GM18873 (cell line): ENCODE results near the gene FOXB2.

Experiments
- ATAC-seq: cut with Tn5 transposase; IDR thresholded peaks from one replicate; pipeline ENCODE4 v1.9.1; 2021; ENCODE audit warnings: mild to moderate bottlenecking, moderate library complexity, moderate number of reproducible peaks; ENCODE audit not compliant: unreplicated experiment, low FRiP score

Gene FOXB2

DNA sequence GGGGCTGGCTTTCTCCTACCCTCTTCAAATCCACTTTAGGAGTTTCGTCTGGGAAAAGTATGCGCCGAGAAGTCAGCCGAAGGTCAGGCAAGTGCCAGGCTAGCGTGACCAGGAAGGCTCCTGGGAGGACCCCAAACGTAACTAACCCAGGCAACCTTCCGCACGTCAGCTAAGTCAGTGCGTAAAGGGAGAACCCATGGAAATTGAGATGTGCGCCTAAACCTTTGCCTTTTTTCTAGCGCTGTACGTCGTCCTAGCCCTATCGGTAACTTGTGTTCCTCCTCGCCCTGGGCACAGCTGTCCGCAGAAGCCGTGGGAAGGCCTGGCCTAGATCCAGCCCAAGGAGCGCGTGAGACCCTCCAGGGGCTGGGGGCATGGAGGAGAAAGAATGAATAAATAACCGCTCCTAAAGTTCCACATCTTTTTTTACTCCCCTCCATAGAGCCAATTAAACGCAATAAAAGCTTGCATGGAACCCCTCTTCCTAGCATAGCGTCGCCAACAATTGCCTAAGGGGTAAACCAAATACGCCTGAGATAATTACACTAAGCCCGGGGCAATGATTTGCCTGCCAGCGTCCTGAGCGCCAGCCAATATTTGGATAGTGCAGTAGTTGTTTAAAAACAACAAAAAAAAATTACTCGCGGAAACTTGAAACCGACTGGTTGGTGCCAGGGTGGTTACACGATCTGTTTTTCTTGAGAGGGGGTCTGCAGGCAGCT is 4.0 kb upstream of the FOXB2 start:
- ATAC-seq, result no peak

DNA sequence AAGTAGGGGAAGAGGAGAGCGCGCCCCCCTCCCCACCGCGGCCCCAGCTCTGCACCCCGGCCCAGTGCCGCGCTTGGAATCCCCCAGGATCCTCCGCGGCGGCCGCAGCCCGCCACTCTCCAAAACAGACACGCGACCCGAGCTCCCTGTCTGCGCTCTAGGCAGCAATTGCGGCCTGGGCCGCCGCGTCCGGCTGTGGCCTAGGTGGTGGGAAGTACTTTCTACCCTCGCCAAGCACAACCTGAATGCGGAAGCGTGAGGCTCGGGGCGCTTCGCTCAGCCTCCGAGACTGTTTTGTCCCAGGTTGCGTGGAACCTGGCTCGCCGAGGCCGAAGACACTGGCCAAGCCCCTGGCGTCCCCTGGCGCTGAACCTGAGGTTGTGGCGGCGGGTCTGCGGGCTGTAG is 3.3 kb upstream of the FOXB2 start:
- ATAC-seq, result no peak

GRCh38 chr9:77016526-77017504 is 2.6 kb upstream of the FOXB2 start:
- no peak for ATAC-seq

GRCh38 chr9:77017505-77017894 is 2.0 kb upstream of the FOXB2 start:
- ATAC-seq, result no peak

DNA sequence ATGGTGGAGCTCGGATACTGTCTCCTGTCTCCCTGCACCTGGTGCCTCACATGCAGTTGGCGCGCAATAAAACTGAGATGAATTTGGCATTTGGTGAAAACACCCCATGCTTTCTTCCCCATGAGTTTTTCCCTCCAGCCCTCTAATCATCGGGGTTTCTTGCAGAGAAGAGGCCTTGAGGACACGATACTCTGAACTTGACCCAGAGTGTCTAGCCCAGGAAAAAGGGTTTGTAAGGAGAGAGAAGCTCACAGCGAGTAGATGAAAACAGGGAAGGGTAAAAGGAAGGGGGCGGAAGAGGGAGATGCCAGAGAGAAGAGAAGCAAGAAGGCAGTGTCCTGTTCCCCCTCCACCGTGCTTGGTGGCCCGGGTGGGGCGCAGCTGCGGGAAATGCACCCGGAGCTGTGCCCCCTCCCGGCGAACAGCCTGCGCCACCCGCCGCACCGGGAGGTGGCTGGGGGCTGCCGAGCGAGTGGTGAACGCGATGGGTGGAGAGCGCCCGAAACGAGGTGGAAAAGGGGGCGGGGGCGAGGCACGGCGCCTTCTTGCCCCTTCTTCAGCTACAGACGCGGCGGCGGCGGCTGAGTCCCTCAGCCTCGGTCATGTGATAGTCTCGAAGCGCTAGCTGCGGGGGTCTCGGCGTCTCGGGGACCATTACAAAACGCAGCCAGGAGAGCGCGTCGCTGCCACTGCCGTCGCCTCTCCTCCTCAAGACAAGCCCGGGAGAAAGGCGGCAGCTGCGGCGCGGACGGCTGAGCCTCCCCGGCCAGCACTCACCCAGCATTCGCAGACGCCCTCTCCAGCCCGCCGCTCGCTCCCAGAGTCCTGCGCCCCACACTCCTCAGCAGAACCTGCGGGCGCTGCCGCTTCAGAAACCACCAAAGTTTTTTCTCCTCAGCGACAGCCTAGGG is 1.1 kb upstream of the FOXB2 start:
- no peak for ATAC-seq

DNA sequence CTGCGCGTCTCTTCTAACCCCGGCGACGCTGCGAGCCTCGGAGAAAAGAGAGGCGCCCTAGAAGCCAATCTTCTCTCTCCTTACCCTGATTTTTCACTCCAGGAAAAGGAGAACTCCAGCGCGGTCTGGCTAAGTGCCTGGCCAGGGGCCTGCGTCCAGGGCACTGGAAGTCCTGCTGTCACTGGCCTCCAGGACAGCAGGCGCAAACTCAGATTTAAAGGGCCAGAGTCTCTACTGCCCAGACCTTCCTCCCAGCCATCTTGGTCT is 553 bp upstream of the FOXB2 start:
- no peak for ATAC-seq

- no peak for ATAC-seq
Measured at GRCh38 chr9:77019926-77020412, 514 bp downstream of the FOXB2 start.

- ATAC-seq, result no peak
Measured at GRCh38 chr9:77020413-77021290, 1.2 kb downstream of the FOXB2 start.

DNA sequence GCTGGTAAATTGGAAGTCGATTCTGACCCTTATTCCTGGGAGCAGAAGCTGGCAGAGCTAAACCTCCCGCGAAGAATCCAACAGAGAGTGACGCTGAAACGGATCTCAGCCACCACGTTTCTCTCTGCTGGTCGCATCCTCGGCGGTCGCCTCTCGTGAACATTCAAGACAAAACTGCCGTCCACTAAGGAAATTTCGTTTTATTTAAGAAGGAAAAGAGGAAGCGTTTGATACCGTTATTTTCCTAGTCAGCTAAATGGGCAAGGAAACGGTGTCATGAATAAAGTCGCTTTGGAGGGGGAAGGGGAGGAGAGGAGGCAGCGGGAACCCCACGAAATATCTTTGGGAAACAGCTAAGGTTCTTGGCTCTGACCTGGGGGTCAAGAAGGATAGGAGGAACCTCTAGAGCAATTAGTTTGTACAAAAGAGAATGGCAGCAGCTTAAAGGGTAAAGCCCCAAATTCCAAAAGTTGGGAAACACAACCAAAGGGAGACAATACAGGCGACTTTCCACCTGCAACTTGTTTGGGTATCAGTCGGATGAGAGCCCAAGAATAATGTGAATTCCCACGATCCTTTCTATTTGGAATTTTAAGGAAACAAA is 1.9 kb downstream of the FOXB2 start:
- no peak for ATAC-seq

GRCh38 chr9:77021922-77022782 is 2.7 kb downstream of the FOXB2 start:
- ATAC-seq, result no peak

- no peak for ATAC-seq
Measured at GRCh38 chr9:77022783-77023440, 3.5 kb downstream of the FOXB2 start.

DNA sequence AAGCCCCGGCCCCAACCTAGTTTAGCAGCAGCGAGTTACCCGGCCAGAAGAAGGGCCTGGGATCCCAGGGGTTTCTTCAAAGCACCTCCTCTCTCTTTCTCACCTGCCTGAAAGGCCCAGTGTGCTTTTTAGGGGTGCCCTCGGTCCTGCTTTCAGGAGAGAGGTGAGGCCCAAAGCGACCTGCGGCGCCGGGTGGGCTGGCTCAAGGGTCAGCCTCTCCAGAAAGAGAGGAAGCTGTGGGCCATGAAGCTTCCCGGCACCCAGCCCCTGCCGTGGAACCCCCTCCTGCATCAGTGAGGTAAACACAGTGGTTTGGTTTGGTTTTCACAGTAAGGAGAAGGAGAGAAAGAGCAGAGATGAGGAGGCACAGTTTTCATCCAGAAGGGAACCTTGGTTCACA is 4.3 kb downstream of the FOXB2 start:
- ATAC-seq, result no peak

- no peak for ATAC-seq
Measured at GRCh38 chr9:77024776-77025545, 5.5 kb downstream of the FOXB2 start.

- no peak for ATAC-seq
Measured at GRCh38 chr9:77028478-77028877, 9.0 kb downstream of the FOXB2 start.

- ATAC-seq, result no peak
Measured at GRCh38 chr9:77030045-77030444, 10.6 kb downstream of the FOXB2 start.

DNA sequence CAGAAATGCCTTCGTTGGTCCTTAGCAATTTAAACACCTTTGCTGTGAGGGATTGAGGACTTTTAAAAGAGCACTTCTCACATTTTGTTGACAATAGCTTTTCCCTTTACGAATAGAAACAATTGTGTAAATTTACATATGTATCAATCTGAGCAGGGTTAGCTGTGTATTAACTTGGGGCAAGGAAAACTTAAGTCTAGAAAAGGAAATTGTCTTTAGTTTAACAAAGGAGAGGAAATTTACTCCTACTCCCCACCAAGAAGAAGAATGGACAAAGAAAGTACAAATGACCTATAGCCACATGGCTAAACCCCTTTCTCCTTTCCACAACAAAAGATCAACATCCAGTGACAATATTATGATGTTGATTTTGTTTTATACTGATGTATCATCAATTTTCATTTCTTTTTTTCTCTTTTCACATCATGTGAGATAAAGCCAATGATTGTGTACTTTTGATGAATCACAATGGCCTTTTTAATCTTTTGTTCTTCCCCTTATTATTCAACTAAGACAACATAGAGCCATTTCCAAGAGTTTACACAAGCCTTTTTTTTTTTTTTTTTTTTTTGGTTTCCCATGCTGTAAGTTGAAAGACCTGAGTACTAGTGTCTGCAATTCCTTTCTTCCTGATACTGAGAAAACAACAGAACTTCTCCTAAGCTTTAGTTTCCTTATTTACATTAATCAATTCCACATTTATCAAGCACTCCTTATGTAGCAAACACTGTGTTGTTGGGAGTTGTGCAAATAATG is 19.0 kb downstream of the FOXB2 start:
- ATAC-seq, result no peak
